HG03460 (cell line): ENCODE results near the gene LRRC36.

Source experiments
- ATAC-seq: cut with Tn5 transposase; IDR thresholded peaks from one replicate; pipeline ENCODE4 v1.9.1; 2021; ENCODE audit not compliant: unreplicated experiment

Gene LRRC36

DNA sequence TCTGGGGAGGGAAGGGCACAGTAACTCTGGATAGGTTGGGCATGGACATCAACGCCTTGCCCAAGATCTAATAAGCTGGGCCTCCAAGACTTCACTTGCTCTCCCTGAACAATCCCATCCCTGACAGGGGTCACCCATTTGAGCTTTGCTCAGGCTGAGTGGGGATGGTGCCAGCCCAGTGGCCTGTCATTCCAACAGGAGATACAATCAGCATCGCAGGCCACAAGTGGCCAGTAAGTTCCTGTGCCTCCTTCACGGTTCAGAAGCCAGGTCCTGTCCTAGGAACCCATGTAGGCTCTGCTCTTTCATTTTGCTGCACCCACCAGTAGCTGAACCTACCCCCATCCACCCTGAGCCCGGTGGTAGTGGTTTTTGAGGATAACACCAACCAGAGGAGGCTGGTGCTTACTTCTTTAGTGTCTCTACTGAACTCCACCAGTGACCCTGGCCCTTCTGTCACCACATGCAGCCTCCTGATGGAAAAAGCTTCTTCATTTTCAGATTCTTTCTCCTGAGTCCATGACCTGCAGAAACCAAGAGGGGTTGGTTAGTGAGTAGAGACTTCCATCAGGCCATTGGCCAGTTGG lies 32.4 kb upstream of the LRRC36 start:
- ATAC-seq: no peak

DNA sequence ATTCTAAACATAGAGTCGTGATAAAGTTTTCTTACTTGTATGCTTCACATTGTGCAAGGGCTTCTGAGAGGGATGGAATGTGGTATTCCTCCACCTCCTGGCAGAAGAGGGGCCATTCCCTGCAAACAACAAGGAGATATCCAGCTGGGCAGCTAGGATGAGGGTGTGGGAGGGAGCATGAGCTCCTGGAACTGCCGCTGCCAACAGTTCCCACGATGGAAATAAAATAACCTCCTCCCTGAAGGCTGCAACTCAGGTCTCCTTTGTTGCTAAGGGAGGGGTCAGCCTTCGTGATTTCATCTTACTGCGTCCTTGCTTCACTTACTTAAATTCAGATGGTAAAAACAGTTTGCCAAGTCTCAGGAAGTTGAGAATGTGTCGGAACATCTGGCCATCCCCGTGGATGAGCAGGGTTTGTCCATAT lies 31.7 kb upstream of the LRRC36 start:
- ATAC-seq: no peak

GRCh38 chr16:67296420-67296819 lies 30.2 kb upstream of the LRRC36 start:
- no peak for ATAC-seq

DNA sequence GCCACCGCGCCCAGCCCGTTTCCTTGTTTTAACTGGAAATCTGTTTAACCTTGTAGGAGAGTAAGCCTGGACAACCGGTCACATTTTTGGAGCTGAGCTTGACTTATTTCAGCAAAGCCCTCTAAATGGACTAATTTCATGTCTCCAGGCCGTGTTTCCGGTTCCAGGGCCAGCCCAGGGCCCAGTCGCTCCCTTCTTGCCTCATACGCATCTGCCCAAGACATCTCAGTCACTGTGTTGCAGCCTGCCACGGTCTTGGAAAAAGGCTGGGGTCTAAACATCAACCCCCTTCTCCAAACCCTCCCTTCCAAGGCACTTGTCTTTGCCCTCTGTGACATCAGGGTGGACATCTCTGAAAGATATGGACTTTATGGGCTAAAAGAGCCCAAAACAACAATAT lies 28.3 kb upstream of the LRRC36 start:
- no peak for ATAC-seq

GRCh38 chr16:67299269-67299668 lies 27.3 kb upstream of the LRRC36 start:
- no peak for ATAC-seq

DNA sequence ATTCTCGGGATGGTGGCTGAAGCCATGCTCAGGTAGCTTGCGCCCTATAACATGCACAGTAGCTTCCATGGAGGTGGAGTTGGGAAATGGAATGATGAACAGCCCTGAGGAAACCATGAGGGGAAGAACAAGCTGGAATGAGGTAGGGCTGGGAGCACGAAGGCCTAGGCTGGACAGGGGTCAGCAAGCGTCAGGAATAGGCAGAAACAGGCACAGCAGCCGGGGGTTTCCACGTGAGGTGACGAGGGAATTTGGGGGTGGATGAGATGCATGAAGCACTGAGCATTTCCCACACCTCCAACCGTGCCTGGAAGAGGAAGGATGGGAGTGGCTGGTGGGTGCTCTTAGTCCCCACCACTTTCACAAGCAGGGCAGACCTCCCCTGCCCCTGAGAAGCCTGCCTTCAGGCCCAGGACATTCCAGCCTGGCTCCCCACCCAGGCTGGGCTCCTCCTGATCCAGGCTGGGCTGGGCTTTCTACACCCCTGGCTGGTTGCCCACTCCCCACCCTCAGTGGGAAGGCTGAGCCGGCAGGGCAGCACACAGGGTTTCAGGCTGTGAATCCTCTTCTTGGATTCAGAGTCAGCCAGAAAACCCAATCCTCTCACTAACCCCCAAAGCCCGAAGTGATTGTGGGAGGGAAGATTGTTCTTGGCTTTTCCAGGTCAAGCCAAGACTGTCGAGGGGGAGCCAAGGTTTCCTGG lies 25.4 kb upstream of the LRRC36 start:
- ATAC-seq: no peak

DNA sequence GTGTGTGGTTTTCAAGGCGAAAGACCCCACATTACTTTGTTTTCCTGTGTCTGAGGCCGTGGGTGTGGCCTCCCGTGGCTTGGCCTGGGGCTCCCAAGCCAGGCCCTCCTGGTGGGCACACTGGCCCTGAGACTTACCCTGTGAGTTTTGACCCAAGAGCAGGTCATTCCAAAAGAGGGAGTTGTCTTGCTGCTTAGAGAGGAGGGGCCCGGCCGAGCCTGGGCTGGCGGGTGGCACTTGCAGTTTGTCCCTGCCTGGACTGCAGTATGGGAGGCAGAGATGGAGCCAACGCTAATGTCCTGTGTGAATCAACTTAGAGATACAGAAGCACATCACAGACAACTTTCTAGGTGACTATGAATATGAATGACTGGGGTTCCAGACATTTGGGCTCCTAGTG lies 24.5 kb upstream of the LRRC36 start:
- ATAC-seq: no peak

DNA sequence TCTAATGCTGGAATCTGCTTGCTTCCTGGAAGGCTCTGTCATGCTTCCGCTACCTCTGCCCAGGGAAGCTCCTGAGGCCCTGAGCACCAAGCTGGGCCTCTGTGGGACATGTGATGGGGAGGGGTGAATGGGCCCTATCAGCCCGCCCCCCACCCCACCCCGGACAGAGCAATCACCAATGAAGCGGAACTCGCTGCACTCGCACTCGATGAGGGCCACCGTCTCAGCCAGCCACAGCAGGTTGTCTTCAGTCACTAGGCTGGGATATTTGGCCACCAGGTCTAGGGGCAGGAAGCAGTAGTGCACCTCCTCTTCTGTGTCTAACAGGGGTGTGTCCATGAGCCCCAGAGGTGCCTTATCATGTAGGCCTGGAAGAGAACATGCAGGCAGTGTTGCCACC lies 23.6 kb upstream of the LRRC36 start:
- ATAC-seq: no peak

- ATAC-seq: no peak
Observed at GRCh38 chr16:67304020-67304419, 22.6 kb upstream of the LRRC36 start.

- no peak for ATAC-seq
Observed at GRCh38 chr16:67305216-67306071, 21.2 kb upstream of the LRRC36 start.

- no peak for ATAC-seq
Observed at GRCh38 chr16:67310561-67310960, 16.1 kb upstream of the LRRC36 start.

- peak; percentile 82 for ATAC-seq
Observed at GRCh38 chr16:67311607-67312488, 14.8 kb upstream of the LRRC36 start.

DNA sequence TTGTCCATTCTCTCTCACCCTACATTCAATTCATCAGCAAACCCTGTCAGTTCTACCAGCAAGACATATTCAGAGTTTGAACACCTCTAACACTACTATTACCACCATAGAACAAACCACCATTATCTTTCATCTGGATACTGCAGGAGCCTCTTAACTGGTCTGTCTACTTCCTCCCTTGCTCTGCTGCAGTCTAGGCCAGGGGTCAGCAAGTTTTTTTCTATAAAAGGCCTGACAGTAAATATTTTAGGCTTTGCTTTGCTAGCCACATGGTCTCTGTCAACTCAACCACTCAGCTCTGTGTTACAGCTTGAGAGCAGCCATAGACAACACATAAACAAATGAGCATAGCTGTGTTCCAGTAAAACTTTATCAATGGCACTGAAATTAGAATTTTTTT lies 13.9 kb upstream of the LRRC36 start:
- no peak for ATAC-seq

DNA sequence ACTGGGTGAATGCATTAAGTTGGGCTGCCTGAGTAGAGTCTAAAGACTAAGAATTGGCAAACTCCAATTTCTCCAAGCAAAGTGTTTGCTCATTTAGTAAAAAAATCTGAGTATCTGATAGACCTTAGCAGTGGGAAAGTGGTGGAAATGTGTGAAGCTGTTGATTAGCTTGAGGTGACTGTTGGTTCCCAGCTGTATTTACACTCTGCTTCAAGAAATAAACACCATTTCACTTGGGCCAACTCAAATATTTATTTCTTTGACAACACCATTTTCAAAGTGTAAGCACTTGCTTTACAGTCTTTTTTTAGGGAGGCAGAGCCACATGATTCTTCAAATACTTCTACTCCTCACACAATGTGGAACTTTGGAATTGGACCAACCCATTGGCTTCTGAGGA lies 8.8 kb upstream of the LRRC36 start:
- no peak for ATAC-seq

DNA sequence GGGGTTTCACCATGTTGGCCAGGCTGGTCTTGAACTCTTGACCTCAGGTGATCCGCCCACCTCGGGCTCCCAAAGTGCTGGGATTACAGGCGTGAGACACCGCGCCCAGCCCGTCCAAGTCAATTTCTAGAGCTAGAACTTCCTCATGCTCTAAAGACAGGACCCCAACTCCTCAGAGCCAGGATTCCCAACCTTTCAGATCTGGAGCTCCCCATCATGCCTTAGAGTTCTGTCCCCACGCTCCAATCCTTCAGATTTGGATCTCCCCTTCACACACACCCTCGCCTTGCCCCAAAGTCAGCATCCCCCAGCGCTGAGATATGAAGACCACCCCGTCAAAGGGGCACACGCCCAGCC lies 522 bp upstream of the LRRC36 start:
- no peak for ATAC-seq

DNA sequence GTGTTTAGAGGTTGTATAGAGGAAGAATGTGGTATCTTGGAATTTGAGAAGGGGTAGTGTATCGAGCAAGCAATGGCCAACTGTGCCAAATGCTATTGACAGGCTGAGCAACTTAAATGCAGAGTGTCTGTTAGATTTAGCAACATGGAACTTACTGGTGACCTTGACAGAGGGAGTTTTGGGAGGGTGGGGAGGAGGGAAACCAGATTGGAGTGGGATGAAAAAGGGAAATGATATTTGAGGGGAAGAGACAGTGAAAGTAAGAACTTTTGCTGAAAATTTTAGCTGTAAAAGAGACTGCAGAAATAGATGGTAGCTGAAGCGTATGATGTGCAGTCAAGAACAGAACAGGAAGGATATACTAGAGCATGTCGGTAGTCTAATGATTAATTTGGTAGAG lies 1.1 kb downstream of the LRRC36 start:
- ATAC-seq: no peak

DNA sequence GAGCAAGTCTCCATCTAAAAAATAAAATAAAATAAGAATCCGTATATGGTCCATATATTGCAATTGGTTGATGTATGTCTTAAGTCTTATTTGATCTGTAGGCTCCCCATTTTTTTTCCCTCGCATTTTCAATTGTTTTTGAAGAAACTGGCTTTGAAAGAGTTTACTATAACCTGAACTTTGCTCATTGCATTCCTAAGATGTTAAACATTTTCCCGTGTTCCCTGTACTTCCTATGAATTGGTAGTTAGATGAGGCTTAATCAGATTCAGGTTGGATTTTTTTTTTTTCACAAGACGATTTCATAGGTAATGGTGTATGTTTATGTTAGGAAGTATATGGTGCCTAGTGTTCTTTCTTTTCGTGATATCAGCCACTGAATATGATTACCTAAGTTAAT lies 3.3 kb downstream of the LRRC36 start:
- no peak for ATAC-seq

- no peak for ATAC-seq
Observed at GRCh38 chr16:67333315-67333714, 6.7 kb downstream of the LRRC36 start.

- ATAC-seq: no peak
Observed at GRCh38 chr16:67336116-67336515, 9.5 kb downstream of the LRRC36 start.

DNA sequence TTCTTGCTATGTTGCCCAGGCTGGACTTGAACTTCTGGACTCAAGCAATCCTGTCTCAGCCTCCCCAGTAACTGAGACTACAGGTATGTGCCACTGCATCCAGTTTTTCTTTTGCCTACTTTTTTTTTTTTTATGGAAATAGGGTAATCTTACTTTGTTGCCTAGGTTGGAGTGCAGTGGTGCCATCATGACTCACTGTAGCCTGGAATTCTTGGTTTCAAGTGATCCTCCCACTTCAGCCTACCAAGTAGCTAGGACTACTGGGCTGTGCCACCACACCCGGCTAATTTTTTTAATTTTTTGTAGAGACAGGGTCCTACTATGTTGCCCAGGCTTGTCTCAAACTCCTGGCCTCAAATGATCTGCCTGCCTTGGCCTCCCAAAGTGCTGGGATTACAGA lies 10.0 kb downstream of the LRRC36 start:
- no peak for ATAC-seq

DNA sequence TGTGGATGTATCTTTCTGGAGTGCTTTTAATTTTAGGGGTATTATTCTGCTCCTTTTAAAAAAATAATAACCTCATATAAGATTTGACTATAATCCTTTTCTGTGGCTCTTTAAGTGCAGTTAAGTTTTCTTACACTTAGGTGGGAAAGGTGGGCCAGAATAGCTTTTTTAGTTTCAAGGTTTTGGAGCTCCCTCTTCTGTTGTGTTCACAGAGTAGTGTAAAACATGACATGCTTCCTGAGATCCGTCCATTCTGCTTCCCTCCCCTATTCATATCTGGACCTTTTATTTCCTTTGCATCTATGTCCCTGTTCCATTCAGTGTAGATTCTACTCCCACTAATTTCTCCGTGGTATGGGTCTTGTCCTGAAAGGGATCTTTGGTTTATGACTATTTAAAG lies 12.8 kb downstream of the LRRC36 start:
- ATAC-seq: no peak
